Measurements from ENCODE around the gene DDC.
A peak's percentile ranks its signal among the peaks of the same experiment; 100 is the strongest.
"Not testable (repeated sequence)": the region's sequence is repeated elsewhere in the genome, so short reads cannot be mapped to it uniquely, and the experiment has no call there.

Gene DDC

GRCh38 chr7:50480797-50481196 is 84.4 kb downstream of the DDC start:
- no peak for DNase-seq (ENCODE audit: low read depth)

GRCh38 chr7:50479743-50480517 is 85.3 kb downstream of the DDC start:
- no peak for DNase-seq (ENCODE audit: low read depth)

GRCh38 chr7:50477640-50478039 is 87.6 kb downstream of the DDC start:
- no peak for DNase-seq (ENCODE audit: low read depth)

- DNase-seq (ENCODE audit: low read depth) = no peak
These were observed 88.1 kb downstream of the DDC start for GRCh38 chr7:50476953-50477625.

- no peak for DNase-seq (ENCODE audit: low read depth)
These were observed 89.9 kb downstream of the DDC start for GRCh38 chr7:50475340-50475739.

GRCh38 chr7:50474382-50475160 is 90.6 kb downstream of the DDC start:
- DNase-seq (ENCODE audit: low read depth) = no peak

- no peak for DNase-seq (ENCODE audit: low read depth)
These were observed 91.7 kb downstream of the DDC start for GRCh38 chr7:50473531-50473930.

- no peak for DNase-seq (ENCODE audit: low read depth)
These were observed 92.8 kb downstream of the DDC start for GRCh38 chr7:50472427-50472826.

- no peak for DNase-seq (ENCODE audit: low read depth)
These were observed 93.2 kb downstream of the DDC start for GRCh38 chr7:50471970-50472369.

- no peak for DNase-seq (ENCODE audit: low read depth)
These were observed 94.7 kb downstream of the DDC start for GRCh38 chr7:50470250-50471163.

- DNase-seq (ENCODE audit: low read depth) = no peak
These were observed 96.0 kb downstream of the DDC start for GRCh38 chr7:50469181-50469580.

GRCh38 chr7:50467817-50468610 is 97.2 kb downstream of the DDC start:
- peak; percentile 59 for DNase-seq (ENCODE audit: low read depth)

GRCh38 chr7:50466815-50467585 is 98.2 kb downstream of the DDC start:
- no peak for DNase-seq (ENCODE audit: low read depth)

- no peak for DNase-seq (ENCODE audit: low read depth)
These were observed 102.2 kb downstream of the DDC start for GRCh38 chr7:50463035-50463434.

- peak; percentile 12 for DNase-seq (ENCODE audit: low read depth)
These were observed 102.8 kb downstream of the DDC start for GRCh38 chr7:50462361-50462760.

GRCh38 chr7:50461695-50462094 is 103.5 kb downstream of the DDC start:
- no peak for DNase-seq (ENCODE audit: low read depth)

- DNase-seq (ENCODE audit: low read depth) = not testable (repeated sequence)
These were observed 106.0 kb downstream of the DDC start for GRCh38 chr7:50459183-50459582.

GRCh38 chr7:50458651-50459050 is 106.6 kb downstream of the DDC start:
- DNase-seq (ENCODE audit: low read depth) = not testable (repeated sequence)

GRCh38 chr7:50456371-50457123 is 108.7 kb downstream of the DDC start:
- DNase-seq (ENCODE audit: low read depth) = no peak
